ENCODE data around the gene PFKP. TPM values are rescaled to one million over a fixed set of nuclear protein-coding genes. Genes with fewer than 3 reads are reported as not detected.

PFKP gene
- total RNA-seq, 2 donors from 2014 or later, result 58.0 to 82.3 TPM

DNA sequence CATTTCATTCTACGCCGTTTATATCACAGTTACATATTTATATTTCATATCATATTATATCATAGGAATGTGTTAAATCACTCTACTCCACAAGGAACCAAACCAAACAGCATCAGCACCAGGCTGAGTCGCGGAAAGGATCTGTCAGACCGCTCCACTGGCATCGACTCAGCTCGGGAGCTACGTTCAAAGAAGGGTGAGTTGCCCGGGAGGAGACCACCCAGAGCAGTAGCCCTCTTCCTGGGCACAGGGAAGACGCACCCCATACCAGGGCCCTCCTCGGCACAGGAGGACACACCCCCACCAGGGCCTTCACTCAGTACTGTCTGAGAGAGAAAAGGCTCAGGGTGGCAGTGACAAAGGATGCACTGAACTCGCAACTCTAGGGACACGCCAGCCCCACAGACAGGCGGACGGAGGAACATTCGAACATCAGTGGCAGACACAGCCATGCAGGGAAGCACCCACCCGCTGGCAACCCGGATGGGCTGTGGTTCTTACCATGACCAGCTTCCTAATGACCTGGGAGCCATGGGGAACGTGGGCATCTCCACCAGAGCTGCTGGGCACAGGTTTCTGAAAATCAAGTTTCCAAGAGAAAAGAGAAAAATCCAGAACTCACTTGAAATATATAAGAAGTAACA is 76.6 kb downstream of the PFKP start:
- H3K36me3 Mint-ChIP-seq (ENCODE audit: low read depth), result peaks cover 77% of the 10 kb centered on the region
- H3K27ac Mint-ChIP-seq, result no peak overlapping the region
- Histone ChIP-seq H3K4me1 (ENCODE audit: control insufficient read depth, insufficient read depth, low read length) (no peaks in the 10 kb centered on the region), H3K27me3 (ENCODE audit: control insufficient read depth, insufficient read depth, low read length, poor library complexity, severe bottlenecking) (no peaks in the 10 kb centered on the region), H3K27ac (ENCODE audit: low read depth, low read length) (no peak overlapping the region), H3K36me3 (ENCODE audit: control insufficient read depth, insufficient read depth, low read length) (peaks cover 77% of the 10 kb centered on the region), H3K4me3 (ENCODE audit: low read length) (no peak overlapping the region), H3K9me3 (ENCODE audit: control insufficient read depth, low read length) (no peaks in the 10 kb centered on the region), H3K9ac (ENCODE audit: extremely low read depth, low read length, poor library complexity, severe bottlenecking) (no peak overlapping the region)
- H3K4me3 Mint-ChIP-seq, result no peak overlapping the region
- no peaks in the 10 kb centered on the region for H3K9me3 Mint-ChIP-seq
- H3K4me1 Mint-ChIP-seq, result no peaks in the 10 kb centered on the region
- H3K27me3 Mint-ChIP-seq (ENCODE audit: insufficient read depth), result no peaks in the 10 kb centered on the region
- no peak for TF ChIP-seq CTCF (conservative IDR thresholded peaks at IDR 0.05)
- 91 to 96% methylated on average over 11 to 19 of the region's 19 CpGs for WGBS, 2 experiments (ENCODE audit: insufficient coverage in 1 of 2, insufficient read length in 1 of 2)
- DNase-seq, result no peak

GRCh38 chr10:3145366-3145765 is 78.0 kb downstream of the PFKP start:
- Histone ChIP-seq H3K27me3 (ENCODE audit: control insufficient read depth, insufficient read depth, low read length, poor library complexity, severe bottlenecking) (no peaks in the 10 kb centered on the region), H3K36me3 (ENCODE audit: control insufficient read depth, insufficient read depth, low read length) (peaks cover 69% of the 10 kb centered on the region), H3K27ac (ENCODE audit: low read depth, low read length) (no peak overlapping the region), H3K4me3 (ENCODE audit: low read length) (no peak overlapping the region), H3K9ac (ENCODE audit: extremely low read depth, low read length, poor library complexity, severe bottlenecking) (no peak overlapping the region), H3K9me3 (ENCODE audit: control insufficient read depth, low read length) (no peaks in the 10 kb centered on the region), H3K4me1 (ENCODE audit: control insufficient read depth, insufficient read depth, low read length) (no peaks in the 10 kb centered on the region)
- DNase-seq, result no peak
- Mint-ChIP-seq H3K4me3 (no peak overlapping the region), H3K27ac (no peak overlapping the region), H3K4me1 (no peaks in the 10 kb centered on the region), H3K9me3 (no peaks in the 10 kb centered on the region), H3K27me3 (ENCODE audit: insufficient read depth) (no peaks in the 10 kb centered on the region), H3K36me3 (ENCODE audit: low read depth) (peaks cover 71% of the 10 kb centered on the region)
- no peak for TF ChIP-seq CTCF (conservative IDR thresholded peaks at IDR 0.05)
- 95 to 96% methylated on average over 14 to 18 of the region's 18 CpGs for WGBS, 2 experiments (ENCODE audit: insufficient coverage in 1 of 2, insufficient read length in 1 of 2)

- no peak overlapping the region for H3K4me3 ChIP-seq (ENCODE audit: low read length)
- peaks cover 70% of the 10 kb centered on the region for H3K36me3 Mint-ChIP-seq (ENCODE audit: low read depth)
- H3K27ac Mint-ChIP-seq, result no peak overlapping the region
- H3K27me3 ChIP-seq (ENCODE audit: control insufficient read depth, insufficient read depth, low read length, poor library complexity, severe bottlenecking), result no peaks in the 10 kb centered on the region
- H3K9ac ChIP-seq (ENCODE audit: extremely low read depth, low read length, poor library complexity, severe bottlenecking), result no peak overlapping the region
- no peak overlapping the region for H3K27ac ChIP-seq (ENCODE audit: low read depth, low read length)
- no peaks in the 10 kb centered on the region for H3K4me1 Mint-ChIP-seq
- no peaks in the 10 kb centered on the region for H3K9me3 ChIP-seq (ENCODE audit: control insufficient read depth, low read length)
- no peaks in the 10 kb centered on the region for H3K4me1 ChIP-seq (ENCODE audit: control insufficient read depth, insufficient read depth, low read length)
- peaks cover 70% of the 10 kb centered on the region for H3K36me3 ChIP-seq (ENCODE audit: control insufficient read depth, insufficient read depth, low read length)
- no peak for TF ChIP-seq CTCF (conservative IDR thresholded peaks at IDR 0.05)
- 95 to 96% methylated on average over 5 to 8 of the region's 8 CpGs for WGBS, 2 experiments (ENCODE audit: insufficient coverage in 1 of 2, insufficient read length in 1 of 2)
- DNase-seq, result no peak
- H3K27me3 Mint-ChIP-seq (ENCODE audit: insufficient read depth), result no peaks in the 10 kb centered on the region
- no peak overlapping the region for H3K4me3 Mint-ChIP-seq
- H3K9me3 Mint-ChIP-seq, result no peaks in the 10 kb centered on the region
These were observed 78.9 kb downstream of the PFKP start for GRCh38 chr10:3146289-3146688.
